Vagina (tissue), 2 donors: ENCODE results near the gene BICD2.

ENCODE experiments used
- CTCF ChIP-seq, 3 experiments: fragments of 450-650 bp in 2 of 3; fragments of 200-600 bp in 1 of 3; sonication (generic) in 1 of 3; IDR thresholded peaks; one replicate each; pipeline ENCODE4 v1.5.1; 2017 to 2019; ENCODE audit warnings: antibody characterized with exemption in 3 of 3, mild to moderate bottlenecking in 2 of 3, moderate library complexity in 2 of 3
- POLR2A ChIP-seq, 2 donors: fragments of 450-650 bp; IDR thresholded peaks; one replicate each; pipeline ENCODE4 v1.6.1; 2017; ENCODE audit warnings: antibody characterized with exemption in 2 of 2, mild to moderate bottlenecking in 2 of 2, moderate library complexity in 2 of 2

- TF ChIP-seq POLR2A (IDR thresholded peaks at IDR 0.05) (no peak), CTCF (IDR thresholded peaks at IDR 0.05) (no peak)
Observed at GRCh38 chr9:92704528-92704927, 60.1 kb downstream of the BICD2 start.
